ELR (cell line): ENCODE measurements around the gene IFT27.
A peak's percentile ranks its signal among the peaks of the same experiment; 100 is the strongest.
"Not testable (repeated sequence)": the region's sequence is repeated elsewhere in the genome, so short reads cannot be mapped to it uniquely, and the experiment has no call there.

Source experiments
- DNase-seq: peaks from one replicate; pipeline ENCODE4 v3.0.0-alpha.2; 2015; ENCODE audit warnings: low read depth

Gene IFT27

GRCh38 chr22:36765131-36765942 is 10.6 kb downstream of the IFT27 start:
- no peak for DNase-seq

GRCh38 chr22:36764641-36765040 is 11.3 kb downstream of the IFT27 start:
- DNase-seq: no peak

- no peak for DNase-seq
Observed at GRCh38 chr22:36764060-36764459, 11.9 kb downstream of the IFT27 start.

- no peak for DNase-seq
Observed at GRCh38 chr22:36763576-36763975, 12.3 kb downstream of the IFT27 start.

GRCh38 chr22:36762687-36763260 is 13.1 kb downstream of the IFT27 start:
- no peak for DNase-seq

- no peak for DNase-seq
Observed at GRCh38 chr22:36761553-36762240, 14.2 kb downstream of the IFT27 start.

GRCh38 chr22:36760786-36761185 is 15.1 kb downstream of the IFT27 start:
- no peak for DNase-seq

GRCh38 chr22:36759481-36760159 is 16.3 kb downstream of the IFT27 start:
- DNase-seq: no peak

GRCh38 chr22:36758792-36759271 is 17.1 kb downstream of the IFT27 start:
- no peak for DNase-seq

GRCh38 chr22:36757668-36758211 is 18.2 kb downstream of the IFT27 start:
- peak; percentile 75 for DNase-seq

GRCh38 chr22:36756746-36757655 is 18.9 kb downstream of the IFT27 start:
- DNase-seq: no peak

GRCh38 chr22:36756031-36756430 is 19.9 kb downstream of the IFT27 start:
- DNase-seq: no peak

GRCh38 chr22:36755316-36755715 is 20.6 kb downstream of the IFT27 start:
- DNase-seq: no peak

- not testable (repeated sequence) for DNase-seq
Observed at GRCh38 chr22:36754881-36755280, 21.0 kb downstream of the IFT27 start.

GRCh38 chr22:36753916-36754315 is 22.0 kb downstream of the IFT27 start:
- DNase-seq: no peak

GRCh38 chr22:36753120-36753802 is 22.7 kb downstream of the IFT27 start:
- no peak for DNase-seq

- DNase-seq: no peak
Observed at GRCh38 chr22:36746375-36746970, 29.4 kb downstream of the IFT27 start.

GRCh38 chr22:36745301-36745995 is 30.5 kb downstream of the IFT27 start:
- no peak for DNase-seq

- DNase-seq: no peak
Observed at GRCh38 chr22:36744791-36745190, 31.1 kb downstream of the IFT27 start.
